ENCODE data around the gene FARSA.
"Not testable (repeated sequence)": the region's sequence is repeated elsewhere in the genome, so short reads cannot be mapped to it uniquely, and the experiment has no call there.

FARSA gene

DNA sequence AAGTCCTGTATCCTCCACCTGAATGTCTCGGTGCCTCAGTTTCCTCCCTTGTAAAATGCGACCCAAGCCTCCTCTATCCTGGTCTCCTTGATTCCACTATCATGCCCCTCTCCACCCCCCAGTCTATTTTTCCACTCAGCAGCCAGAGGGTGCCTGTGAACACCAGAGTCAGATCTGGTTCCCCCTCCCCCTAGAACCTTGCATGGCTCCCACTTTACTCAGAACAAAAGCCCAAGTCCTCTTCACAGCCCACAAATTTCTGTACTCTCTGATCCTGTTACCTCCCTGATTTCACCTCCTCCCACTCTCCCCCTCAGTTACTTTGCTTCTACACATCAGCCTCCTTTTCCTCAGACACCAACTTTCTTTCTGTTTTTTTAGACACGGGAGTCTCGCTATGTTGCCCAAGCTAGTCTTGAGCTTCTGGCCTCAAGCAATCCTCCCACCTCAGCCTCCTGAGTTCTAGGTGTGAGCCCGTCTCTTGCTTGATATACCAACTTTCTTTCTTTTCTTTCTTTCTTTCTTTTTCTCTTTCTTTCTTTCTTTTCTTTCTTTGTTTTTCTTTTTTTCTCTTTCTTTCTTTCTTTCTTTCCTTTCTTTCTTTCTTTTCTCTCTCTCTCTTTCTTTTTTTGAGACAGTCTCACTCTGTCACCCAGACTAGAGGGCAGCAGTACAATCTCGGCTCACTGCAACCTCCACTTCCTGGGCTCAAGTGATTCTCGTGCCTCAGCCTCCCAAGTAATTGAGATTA, 36.7 kb upstream of the FARSA start:
- TF ChIP-seq POLR2A (IDR thresholded peaks at IDR 0.05; ENCODE audit: low read depth, low read length) (no peak), TAF1 (IDR thresholded peaks at IDR 0.05; ENCODE audit: low read depth, low read length) (no peak), SPI1 (IDR thresholded peaks at IDR 0.05; ENCODE audit: low read depth, low read length) (no peak), PAX5 (IDR thresholded peaks at IDR 0.05; ENCODE audit: insufficient read depth, low read length, severe bottlenecking) (no peak), POU2F2 (IDR thresholded peaks at IDR 0.05; ENCODE audit: low read depth, low read length) (no peak), POLR2AphosphoS5 (IDR thresholded peaks at IDR 0.05; ENCODE audit: low read depth, low read length) (no peak)
- no peak for DNase-seq (ENCODE audit: insufficient read length, low spot score)
- no peak for FAIRE-seq

DNA sequence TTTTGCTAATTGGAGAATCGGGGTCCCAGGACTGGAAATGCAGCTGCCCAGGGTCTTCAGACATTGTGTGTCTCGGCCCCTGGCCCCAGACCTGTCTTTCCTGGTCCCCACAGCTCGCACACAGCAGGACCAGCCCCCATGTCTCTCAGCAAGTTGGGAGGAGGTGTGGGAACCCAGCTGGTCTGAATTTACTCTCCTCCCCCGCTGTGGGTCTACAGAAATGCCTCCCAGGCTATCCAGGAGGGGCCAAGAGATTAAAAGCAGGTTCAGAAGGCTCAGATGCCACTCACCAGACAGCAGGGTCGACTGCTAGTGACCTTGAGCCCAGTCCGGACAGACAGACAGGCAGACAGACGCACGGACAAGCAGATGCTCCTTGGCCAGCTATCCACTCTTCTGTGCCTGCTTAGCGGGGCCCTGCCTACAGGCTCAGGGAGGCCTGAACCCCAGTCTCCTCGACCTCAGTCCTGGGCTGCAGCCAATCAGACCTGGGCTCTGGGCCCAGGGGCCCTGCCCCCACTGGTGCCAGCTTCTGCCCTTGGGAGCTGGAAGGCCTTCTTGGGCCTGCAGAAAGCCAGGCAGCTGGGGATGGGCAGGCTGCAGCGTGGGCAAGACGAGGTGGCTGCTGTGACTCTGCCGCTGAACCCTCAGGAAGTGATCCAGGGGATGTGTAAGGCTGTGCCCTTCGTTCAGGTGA, 35.9 kb upstream of the FARSA start, which contains the start of gene DAND5:
Gene DAND5, plus strand, starts transcription at position 285 of the 697 bp plus-strand sequence. Its CDS starts 85 bp downstream, at position 370.
- FAIRE-seq (no peak), DNase-seq (ENCODE audit: insufficient read length, low spot score) (no peak)
- no peak for TF ChIP-seq TAF1 (IDR thresholded peaks at IDR 0.05; ENCODE audit: low read depth, low read length)
- TF ChIP-seq POU2F2 (IDR thresholded peaks at IDR 0.05; ENCODE audit: low read depth, low read length): no peak
- no peak for TF ChIP-seq POLR2A (IDR thresholded peaks at IDR 0.05; ENCODE audit: low read depth, low read length)
- TF ChIP-seq SPI1 (IDR thresholded peaks at IDR 0.05; ENCODE audit: low read depth, low read length): no peak
- TF ChIP-seq PAX5 (IDR thresholded peaks at IDR 0.05; ENCODE audit: insufficient read depth, low read length, severe bottlenecking): no peak
- TF ChIP-seq POLR2AphosphoS5 (IDR thresholded peaks at IDR 0.05; ENCODE audit: low read depth, low read length): no peak

DNA sequence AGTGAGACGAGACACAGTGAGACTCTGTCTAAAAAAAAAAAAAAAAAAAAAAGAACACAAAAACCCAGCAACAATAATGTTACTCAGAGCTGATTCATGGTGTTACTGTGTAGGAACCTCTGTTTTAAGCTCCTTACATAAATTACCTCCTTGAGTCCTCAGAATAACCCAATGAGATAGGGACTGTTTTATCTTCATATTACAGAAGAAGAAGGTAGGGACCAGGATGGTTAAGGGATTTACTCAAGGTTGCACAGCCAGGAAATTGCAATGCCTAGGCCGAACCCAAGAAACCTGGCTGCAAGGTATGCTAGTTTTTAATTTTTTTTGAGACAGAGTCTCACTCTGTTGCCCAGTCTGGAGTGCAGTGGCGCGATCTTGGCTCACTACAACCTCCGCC, 34.4 kb upstream of the FARSA start:
- FAIRE-seq (no peak), DNase-seq (ENCODE audit: insufficient read length, low spot score) (no peak)
- TF ChIP-seq POLR2A (IDR thresholded peaks at IDR 0.05; ENCODE audit: low read depth, low read length) (no peak), POU2F2 (IDR thresholded peaks at IDR 0.05; ENCODE audit: low read depth, low read length) (no peak), PAX5 (IDR thresholded peaks at IDR 0.05; ENCODE audit: insufficient read depth, low read length, severe bottlenecking) (no peak), SPI1 (IDR thresholded peaks at IDR 0.05; ENCODE audit: low read depth, low read length) (no peak), TAF1 (IDR thresholded peaks at IDR 0.05; ENCODE audit: low read depth, low read length) (no peak), POLR2AphosphoS5 (IDR thresholded peaks at IDR 0.05; ENCODE audit: low read depth, low read length) (no peak)

DNA sequence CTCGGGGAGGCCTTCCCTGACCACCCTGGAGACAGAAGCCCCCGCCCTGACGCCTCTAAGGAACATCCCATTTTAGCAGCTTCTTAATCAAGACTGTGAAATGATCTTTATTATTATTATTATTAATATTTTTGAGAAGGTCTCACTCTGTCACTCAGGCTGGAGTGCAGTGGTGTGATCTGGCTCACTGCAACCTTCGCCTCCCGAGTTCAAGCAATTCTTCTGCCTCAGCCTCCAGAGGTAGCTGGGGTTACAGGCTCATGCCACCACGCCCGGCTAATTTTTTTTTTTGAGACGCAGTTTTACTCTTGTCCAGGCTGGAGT, 32.3 kb upstream of the FARSA start:
- no peak for FAIRE-seq

DNA sequence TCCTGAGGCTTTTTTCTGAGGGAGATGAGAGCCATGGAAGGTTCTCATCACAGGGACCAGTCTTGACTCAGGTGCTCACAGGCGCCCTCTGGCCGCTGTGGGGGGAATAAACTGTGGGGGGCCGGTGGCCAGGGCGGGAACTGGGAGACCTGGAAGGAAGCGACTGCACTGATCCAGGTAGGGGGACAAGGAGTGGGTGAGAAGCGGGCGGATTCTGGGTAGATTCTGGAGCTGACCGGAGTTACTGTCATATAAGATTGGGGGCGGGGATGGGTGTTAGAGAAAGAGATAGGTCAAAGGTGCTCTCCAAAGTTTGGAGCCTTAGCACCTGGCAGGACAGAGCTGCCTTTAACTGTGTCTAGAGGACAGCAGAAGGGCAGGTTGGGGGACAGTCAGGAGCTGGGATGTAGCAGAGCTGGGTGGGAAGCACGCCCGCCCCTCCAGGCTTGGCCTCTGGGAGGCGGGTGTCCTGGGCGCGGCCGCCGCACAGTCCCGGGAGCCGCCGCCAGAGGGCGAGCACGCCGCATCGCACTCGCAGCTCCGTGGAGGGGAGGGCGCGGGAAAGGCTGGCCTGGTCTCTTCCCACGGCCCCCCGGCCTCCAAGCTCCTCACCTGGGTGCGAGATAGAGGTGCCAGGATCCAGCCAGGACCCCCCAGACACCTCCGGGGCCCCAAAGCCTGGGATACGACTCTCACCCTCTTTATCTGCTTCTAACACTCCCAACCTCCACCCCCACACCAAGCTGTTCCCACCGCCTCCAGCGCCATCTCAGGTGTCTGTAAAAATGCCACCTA, 31.7 kb upstream of the FARSA start:
- FAIRE-seq (peak; percentile 78), DNase-seq (ENCODE audit: insufficient read length, low spot score) (peak; percentile 84)
- TF ChIP-seq POU2F2 (IDR thresholded peaks at IDR 0.05; ENCODE audit: low read depth, low read length): 0 out of 2 replicates have a peak, but pooled peaks have one; percentile 37
- TF ChIP-seq SPI1 (IDR thresholded peaks at IDR 0.05; ENCODE audit: low read depth, low read length): peak; percentile 35; the same call in 1 of the 2 replicates
- no peak for TF ChIP-seq PAX5 (IDR thresholded peaks at IDR 0.05; ENCODE audit: insufficient read depth, low read length, severe bottlenecking)

More for the DNA sequence above, 32.3 kb upstream of the FARSA start:
- no peak for DNase-seq (ENCODE audit: insufficient read length, low spot score)
- TF ChIP-seq PAX5 (IDR thresholded peaks at IDR 0.05; ENCODE audit: insufficient read depth, low read length, severe bottlenecking): no peak
- no peak for TF ChIP-seq POU2F2 (IDR thresholded peaks at IDR 0.05; ENCODE audit: low read depth, low read length)
- no peak for TF ChIP-seq POLR2AphosphoS5 (IDR thresholded peaks at IDR 0.05; ENCODE audit: low read depth, low read length)
- TF ChIP-seq POLR2A (IDR thresholded peaks at IDR 0.05; ENCODE audit: low read depth, low read length): no peak
- TF ChIP-seq SPI1 (IDR thresholded peaks at IDR 0.05; ENCODE audit: low read depth, low read length): no peak

DNA sequence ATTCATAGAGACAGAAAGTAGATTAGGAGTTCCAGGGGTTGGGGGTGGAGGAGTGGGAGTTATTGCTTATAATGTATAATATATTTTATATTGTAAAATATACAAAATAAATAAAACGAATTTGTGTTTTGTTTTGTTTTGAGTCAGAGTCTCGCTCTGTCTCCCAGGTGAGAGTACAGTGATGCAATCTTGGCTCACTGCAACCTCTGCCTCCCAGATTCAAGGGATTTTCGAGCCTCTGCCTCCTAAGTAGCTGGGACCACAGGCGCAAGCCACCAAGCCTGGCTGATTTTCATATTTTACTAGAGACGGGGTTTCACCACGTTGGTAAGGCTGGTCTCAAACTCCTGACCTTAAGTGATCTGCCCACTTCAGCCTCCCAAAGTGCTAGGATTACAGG, 26.0 kb upstream of the FARSA start:
- TF ChIP-seq POLR2AphosphoS5 (IDR thresholded peaks at IDR 0.05; ENCODE audit: low read depth, low read length) (no peak), POLR2A (IDR thresholded peaks at IDR 0.05; ENCODE audit: low read depth, low read length) (no peak), TAF1 (IDR thresholded peaks at IDR 0.05; ENCODE audit: low read depth, low read length) (no peak), POU2F2 (IDR thresholded peaks at IDR 0.05; ENCODE audit: low read depth, low read length) (no peak), PAX5 (IDR thresholded peaks at IDR 0.05; ENCODE audit: insufficient read depth, low read length, severe bottlenecking) (no peak)
- FAIRE-seq: no peak
- DNase-seq (ENCODE audit: insufficient read length, low spot score): no peak

DNA sequence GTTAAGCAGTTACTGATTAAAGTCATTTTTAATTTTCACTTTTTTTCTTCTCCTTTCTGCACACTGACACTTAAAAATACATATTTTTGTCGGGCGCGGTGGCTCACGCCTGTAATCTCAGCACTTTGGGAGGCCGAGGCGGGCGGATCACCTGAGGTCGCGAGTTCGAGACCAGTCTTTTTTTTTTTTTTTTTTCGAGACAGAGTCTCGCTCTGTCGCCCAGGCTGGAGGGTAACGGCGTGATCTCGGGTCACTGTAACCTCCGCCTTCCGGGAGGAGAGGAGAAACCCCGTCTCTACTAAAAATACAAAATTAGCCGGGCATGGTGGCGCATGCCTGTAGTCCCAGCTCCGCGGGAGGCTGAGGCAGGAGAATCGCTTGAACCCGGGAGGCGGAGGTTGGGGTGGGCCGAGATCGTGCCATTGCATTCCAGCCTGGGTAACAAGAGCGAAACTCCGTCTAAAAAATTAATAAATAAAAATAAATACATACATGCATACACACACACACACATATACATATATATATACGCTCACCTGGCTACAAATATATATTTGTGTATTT, 24.0 kb upstream of the FARSA start:
- DNase-seq (ENCODE audit: insufficient read length, low spot score); FAIRE-seq: not testable (repeated sequence)

DNA sequence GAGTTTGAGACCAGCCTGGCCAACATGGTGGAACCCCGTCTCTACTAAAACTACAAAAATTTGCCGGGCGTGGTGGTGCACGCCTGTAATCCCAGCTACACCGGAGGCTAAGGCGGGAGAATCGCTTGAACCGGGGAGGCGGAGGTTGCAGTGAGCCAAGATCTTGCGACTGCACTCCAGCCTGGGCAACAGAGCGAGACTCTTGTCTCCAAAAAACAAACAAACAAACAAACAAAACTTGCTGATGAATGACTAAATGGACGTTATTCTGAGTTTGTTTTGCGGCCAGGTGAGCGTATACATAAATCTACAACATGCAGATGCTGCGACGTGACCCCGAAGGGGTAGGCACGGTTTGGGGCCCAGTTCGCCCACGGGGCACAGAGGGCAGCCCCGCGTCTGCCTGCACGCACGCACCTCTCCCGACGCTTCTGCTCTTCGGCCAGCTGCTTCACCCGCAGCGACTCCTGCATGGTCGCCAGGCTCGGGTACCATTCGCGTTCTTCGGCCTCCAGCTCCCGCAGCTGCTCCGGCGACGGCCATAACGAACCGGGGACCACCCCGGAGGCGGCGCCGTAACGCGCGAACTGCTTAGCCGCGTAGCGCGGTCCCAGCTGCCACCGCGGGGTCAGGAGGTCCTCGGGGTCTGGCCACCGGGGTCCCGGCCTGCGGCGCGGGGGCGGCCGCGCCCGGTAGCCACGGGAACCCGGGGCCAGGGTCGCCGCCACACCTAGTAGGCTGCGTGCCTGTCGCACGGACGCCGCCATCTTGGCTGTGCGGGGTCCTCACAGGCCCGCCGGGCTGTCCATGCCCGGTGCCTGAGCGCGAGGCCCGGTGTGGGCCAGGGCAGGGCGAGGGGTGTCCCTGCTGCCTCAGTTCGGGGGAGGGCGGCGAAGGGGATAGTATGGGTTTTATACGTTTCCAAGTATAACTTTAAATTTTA, 23.2 kb upstream of the FARSA start, which contains the start of gene GADD45GIP1:
Gene GADD45GIP1, minus strand, starts transcription at position 778 of the 943 bp plus-strand sequence. Its CDS starts 11 bp downstream, at position 767.
- DNase-seq (ENCODE audit: insufficient read length, low spot score) (peak; percentile 78), FAIRE-seq (peak; percentile 93)
- TF ChIP-seq POLR2A (IDR thresholded peaks at IDR 0.05; ENCODE audit: low read depth, low read length) (peak; percentile 92), POLR2AphosphoS5 (IDR thresholded peaks at IDR 0.05; ENCODE audit: low read depth, low read length) (peak; percentile 93), TAF1 (IDR thresholded peaks at IDR 0.05; ENCODE audit: low read depth, low read length) (peak; percentile 97), POU2F2 (IDR thresholded peaks at IDR 0.05; ENCODE audit: low read depth, low read length) (peak; percentile 35; the same call in 1 of the 2 replicates), SPI1 (IDR thresholded peaks at IDR 0.05; ENCODE audit: low read depth, low read length) (no peak), PAX5 (IDR thresholded peaks at IDR 0.05; ENCODE audit: insufficient read depth, low read length, severe bottlenecking) (no peak)

All from GM12891 (cell line).